Hematopoietic multipotent progenitor cell (in vitro differentiated cells): ENCODE results near the gene SPTB. TPM values are rescaled to one million over a fixed set of nuclear protein-coding genes. Genes with fewer than 3 reads are reported as not detected.

Experiments
- DNase-seq, 3 donors: peaks; one replicate each; pipeline ENCODE4 v3.0.0-alpha.2; 2011 to 2015; ENCODE audit warnings: low read depth in 2 of 3, low spot score in 2 of 3
- total RNA-seq: library from RNA; depleted of rRNA; stranded (reverse); fragments of >200 nt; gene quantifications from one replicate; pipeline ENCODE4 v1.2.3, GENCODE V29; 2012

Gene SPTB
- total RNA-seq, 1 donor = 0.81 TPM

DNA sequence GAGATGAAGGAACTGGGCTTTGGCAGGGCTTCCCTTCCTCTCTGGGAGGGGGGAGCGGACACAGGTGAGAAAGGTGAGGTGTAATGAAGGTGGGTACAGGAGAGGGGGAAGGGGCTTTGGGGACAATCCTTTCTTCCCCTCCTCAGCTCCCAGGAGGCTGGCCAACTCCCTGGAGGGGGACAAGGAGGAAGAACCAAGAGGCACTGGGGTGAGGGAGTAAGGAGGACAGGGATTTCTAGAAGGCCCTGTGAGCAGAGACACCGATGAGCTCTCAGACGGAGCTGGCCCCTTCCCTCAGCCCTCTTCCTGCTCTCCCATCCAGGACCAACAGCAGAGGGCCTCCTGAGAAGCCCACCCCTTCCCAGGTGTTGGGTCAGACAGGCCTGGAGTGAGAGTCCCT lies 122.1 kb downstream of the SPTB start:
- no peak for DNase-seq

DNA sequence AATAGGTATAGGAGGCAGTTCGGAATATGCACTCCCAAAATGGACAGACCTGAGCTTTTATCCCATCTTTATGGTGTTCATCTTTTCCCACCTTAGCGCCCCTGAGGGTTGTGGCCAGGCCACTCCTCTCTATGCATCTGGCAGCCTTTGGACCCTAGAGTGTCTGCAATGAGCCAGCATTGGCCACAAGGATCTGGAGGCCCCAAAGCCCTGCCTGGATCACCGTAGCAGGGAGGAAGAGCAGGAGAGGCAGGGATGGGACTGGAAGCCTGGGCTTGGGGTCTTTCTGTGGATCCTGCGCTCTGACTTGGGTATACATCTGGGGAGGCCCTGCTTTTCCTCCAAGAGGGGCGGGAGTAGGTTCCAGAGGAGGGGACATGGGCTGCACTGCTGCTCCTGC lies 123.0 kb downstream of the SPTB start:
- DNase-seq = no peak

DNA sequence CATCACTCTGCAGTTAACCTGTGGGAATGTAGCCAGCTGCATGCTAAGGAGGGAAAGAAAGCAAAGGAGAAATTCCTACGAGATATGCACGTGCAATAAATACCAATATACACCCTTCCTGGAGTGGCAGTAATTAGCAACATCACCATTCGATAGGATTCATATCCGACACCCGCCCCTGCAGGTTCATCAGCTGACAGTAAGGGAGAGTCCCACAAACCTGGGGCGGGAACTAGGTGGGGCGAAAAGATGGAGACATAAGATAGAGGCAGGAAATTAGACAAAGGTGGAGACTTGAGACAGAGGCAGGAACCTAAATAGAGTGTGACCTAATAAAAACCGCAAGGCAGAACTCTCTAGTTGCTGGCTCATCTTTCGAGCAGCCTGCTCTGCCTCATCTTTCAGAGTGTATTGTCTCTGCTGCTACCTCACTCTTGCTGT lies 123.9 kb downstream of the SPTB start:
- peak in 1 of 3 donors; percentile 39 for DNase-seq

DNA sequence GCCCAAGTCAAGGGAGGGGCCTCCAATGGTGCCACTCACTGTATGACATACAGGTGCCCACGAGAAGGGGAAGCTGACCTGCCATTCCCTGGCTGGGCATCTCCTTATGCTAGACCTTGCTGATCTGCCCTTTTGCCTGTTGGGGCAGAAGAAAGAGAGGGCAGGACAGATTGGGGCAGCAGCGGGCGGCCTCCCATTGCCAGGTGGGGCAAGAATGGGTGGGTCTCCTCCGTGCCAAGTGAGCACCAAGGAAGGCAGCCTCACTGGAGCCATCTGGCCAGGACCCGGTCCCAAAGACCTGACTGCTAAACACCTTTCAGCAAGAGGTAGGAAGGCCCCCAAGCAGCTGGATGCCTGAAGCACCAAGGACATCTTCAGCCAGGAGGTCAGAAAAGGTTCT lies 125.0 kb downstream of the SPTB start:
- no peak for DNase-seq

GRCh38 chr14:64753999-64754398 lies 125.7 kb downstream of the SPTB start:
- no peak for DNase-seq

GRCh38 chr14:64753374-64753773 lies 126.3 kb downstream of the SPTB start:
- no peak for DNase-seq

DNA sequence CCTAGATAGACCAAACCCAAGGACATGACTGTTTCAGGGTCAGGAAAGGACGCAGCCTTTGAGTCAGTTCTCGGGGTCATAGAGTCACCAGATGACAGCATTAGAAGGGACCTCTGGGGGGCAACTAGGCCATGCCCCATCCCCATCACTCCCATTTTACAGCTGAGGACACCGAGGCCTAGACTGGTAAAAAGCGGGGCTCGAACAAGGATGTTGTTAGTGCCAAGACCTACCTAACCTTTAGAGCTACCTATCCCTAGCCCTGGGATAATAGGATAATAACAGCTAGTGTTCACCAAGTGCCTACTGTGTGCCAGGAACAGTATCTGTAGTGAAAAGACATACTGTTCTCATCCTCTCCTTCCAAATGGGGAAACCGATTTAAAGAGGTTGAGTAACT lies 126.8 kb downstream of the SPTB start:
- DNase-seq = no peak

GRCh38 chr14:64748995-64749714 lies 130.6 kb downstream of the SPTB start:
- no peak for DNase-seq

DNA sequence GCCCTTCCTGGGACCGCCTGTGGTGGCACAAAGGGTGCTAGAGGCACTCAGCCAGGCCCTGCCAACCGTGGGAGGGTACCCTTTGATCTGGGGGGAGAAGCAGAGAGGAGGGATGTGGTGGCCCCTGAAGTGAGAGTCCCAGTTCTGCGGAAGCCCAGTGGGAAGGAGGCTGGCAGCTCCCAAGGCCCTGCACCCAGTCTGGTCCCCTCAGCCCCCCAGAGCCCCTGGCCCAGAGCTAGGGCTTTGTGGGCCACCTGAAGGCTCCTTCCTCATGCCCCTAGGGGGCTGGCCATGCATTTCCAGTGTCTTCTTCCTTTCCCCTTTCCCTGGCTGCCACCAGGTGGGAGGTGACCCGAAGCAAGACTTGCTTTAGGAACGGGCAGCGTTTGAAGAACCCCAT lies 131.2 kb downstream of the SPTB start:
- no peak for DNase-seq

GRCh38 chr14:64747327-64747726 lies 132.4 kb downstream of the SPTB start:
- DNase-seq = no peak

- DNase-seq = no peak
These were observed 133.1 kb downstream of the SPTB start for GRCh38 chr14:64746298-64747250.

DNA sequence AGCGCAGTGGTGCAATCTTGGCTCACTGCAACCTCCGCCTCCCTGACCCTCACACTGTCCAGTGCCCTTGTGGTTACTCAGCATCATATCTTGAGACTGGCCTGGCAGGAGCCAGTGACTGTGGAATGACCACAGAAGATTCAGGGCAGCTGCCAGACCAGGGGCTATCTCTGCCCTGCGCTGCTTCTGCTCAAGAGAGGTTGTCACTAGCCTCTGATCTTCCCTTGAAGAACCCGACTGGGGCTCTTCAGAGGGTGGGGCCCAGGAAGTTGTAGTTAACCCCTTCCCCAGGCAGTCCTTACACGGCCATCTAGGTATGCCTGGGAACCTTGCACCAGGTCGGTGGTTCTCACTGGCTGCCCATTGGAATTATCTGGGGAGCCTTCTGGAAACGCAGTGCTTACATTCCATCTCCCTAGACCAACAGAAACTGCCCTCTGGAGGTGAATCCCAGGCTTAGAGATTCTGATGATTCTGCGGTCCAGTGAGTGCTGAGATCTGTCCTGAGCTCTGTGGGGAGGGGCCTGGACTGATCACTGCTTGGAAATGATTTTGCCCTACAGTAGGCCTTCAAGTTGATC lies 134.1 kb downstream of the SPTB start:
- DNase-seq = no peak

- DNase-seq = no peak
These were observed 136.6 kb downstream of the SPTB start for GRCh38 chr14:64743061-64743460.

DNA sequence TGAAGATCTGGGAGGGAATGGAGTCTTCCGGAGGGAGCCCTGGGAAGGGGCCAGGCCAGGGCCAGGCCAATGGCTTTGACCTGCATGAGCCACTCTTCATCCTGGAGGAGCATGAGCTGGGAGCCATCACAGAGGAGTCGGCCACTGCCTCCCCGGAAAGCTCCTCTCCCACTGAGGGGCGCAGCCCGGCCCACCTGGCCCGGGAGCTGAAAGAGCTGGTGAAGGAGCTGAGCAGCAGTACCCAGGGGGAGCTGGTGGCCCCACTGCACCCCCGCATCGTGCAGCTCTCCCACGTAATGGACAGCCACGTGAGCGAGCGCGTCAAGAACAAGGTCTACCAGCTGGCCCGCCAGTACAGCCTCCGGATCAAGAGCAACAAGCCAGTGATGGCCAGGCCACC lies 137.7 kb downstream of the SPTB start:
- no peak for DNase-seq

- DNase-seq = no peak
These were observed 138.5 kb downstream of the SPTB start for GRCh38 chr14:64741200-64741599.

GRCh38 chr14:64738281-64738804 lies 141.4 kb downstream of the SPTB start:
- no peak for DNase-seq

DNA sequence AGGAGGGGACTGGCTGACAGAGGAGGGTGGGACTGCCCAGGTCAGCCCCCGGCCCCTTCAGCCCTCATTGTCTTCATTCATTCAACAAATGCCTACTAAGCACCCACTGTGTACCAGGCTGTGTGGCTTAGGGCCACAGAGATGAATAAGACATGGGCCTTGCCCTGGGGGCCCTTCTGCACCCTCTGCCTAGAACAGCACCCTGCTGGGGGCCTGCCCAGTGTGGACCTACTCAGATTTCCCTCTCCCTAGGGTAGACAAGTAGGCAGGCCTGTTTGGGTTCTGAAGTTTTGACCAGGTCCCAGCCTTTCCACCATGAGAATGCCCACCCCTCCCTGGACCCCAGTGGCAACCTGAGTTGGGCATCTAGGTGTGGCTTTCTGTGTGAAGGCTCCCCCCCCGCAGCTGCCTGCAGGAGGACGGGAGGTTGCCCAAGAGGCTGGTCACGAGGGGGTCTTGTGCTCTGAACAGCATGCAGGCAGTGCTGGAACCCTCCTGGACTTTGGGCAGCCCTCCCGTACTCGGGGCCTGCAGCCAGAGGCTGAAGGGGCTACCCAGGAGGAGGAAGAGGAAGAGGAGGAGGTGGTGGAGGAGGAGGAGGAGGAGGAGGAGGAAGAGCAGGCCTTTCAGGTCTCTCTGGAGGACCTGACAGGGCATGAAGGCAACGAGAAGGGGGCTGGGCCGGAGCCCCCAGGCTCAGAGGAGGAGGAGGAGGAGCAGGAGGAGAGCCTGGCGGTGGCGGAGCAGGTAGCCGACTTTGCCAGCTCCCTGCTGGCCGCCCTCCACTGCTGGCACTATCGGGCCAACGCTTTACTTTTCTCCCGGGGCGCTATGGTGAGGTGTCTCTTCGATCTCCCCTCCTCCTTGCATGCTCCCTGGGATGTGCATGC lies 142.1 kb downstream of the SPTB start:
- DNase-seq = no peak

DNA sequence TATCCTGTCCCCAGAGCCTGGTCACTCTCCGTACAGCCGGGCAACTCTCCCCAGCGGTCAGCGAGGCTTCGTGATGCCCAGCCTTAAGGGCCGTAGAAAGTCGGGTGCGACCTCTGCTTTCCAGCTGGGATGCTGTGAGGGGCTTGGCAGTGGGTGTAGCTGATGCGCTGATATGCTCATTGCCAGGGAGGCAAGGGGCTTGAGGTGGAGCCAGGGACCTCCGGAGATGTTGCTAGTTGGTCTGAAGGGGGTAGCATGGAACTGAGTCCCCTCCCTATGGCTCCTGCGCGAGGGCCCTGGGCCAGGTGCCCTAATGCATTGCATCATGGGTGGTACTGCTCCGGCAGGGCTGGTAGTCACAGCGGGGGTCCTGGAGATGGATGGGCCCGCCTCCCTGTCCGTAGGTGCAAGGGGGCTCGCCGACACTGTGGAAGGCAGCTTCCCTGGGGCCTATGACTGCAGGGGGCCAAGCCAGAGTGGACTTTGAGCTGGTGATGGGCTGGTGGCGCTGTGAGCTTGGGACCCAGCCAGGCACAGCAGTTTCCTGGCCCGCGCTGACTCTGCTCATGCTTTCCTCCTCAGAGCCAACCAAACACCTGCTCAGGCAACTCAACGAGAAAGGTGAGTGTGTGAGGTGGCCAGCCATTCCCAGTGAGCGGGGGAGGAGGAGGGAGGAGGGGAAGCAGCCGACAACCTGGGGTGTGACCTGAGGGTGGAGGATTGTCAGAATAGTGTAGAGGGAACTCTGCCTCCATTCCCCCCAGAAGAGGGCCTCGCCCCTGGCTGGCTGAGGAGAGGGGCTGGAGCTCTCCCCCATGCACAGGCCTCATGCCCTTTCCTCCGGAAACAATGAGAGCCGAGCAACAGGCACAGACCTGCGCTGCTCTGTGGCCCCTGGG lies 143.2 kb downstream of the SPTB start:
- no peak for DNase-seq

DNA sequence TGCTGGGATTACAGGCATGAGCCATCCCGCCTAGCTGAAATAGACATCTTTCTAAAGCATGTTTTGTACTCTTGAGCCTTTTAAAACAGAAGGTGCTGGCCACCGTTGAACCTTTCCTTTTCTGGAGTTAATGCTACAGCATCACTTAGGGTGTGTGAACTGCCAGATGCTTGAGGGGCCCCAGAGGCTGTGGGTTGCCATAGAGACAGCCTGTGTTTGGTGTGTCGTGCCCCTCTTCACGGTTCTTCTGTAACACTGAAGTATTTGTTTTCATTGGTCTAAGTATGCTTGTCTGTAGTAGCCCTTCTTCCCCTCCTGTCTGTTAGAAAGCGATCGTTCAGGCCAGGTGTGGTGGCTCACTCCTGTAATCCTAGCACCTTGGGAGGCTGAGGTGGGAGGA lies 144.7 kb downstream of the SPTB start:
- no peak for DNase-seq
